ENCODE results near the gene TNFRSF18.
"Not testable (repeated sequence)": the region's sequence is repeated elsewhere in the genome, so short reads cannot be mapped to it uniquely, and the experiment has no call there.

Gene TNFRSF18

GRCh38 chr1:1196431-1197187, 9.8 kb downstream of the TNFRSF18 start:
- no peak for DNase-seq

- not testable (repeated sequence) for DNase-seq
Observed at GRCh38 chr1:1195726-1196125, 10.7 kb downstream of the TNFRSF18 start.

DNA sequence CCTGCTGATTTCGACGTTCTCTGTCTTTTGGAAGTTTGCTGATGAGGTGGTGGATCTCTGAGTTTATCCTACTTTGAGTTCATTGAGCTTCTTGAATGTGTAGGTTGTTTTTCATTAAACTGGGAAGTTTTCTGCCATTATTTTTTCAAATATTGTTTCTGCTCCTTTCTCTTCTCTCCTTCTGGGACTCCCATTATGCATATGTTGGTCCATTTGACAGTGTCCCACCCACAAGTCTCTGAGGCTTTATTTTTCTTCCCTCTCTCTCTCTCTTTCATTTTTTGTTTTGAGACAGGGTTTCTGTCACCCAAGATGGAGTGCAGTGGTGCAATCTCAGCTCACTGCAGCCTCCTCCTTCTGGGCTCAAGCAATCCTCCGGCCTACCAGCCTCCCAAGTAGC, 11.7 kb downstream of the TNFRSF18 start:
- DNase-seq: no peak

DNA sequence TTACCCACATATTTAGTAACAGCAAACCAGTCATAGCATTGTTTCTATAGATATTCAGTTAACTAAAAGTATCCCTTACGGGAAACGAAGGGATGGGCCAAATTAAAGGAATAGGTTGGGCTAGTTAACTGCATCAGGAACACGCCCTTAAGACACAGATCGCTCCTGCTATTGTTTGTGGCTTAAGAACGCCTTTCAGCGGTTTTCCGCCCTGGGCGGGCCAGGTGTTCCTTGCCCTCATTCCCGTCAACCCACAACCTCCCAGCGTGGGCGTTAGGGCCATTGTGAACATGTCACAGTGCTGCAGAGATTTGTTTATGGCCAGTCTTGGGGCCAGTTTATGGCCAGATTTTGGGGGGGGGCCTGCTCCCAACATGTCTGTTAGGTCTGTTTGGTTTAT, 14.7 kb downstream of the TNFRSF18 start:
- no peak for DNase-seq

DNA sequence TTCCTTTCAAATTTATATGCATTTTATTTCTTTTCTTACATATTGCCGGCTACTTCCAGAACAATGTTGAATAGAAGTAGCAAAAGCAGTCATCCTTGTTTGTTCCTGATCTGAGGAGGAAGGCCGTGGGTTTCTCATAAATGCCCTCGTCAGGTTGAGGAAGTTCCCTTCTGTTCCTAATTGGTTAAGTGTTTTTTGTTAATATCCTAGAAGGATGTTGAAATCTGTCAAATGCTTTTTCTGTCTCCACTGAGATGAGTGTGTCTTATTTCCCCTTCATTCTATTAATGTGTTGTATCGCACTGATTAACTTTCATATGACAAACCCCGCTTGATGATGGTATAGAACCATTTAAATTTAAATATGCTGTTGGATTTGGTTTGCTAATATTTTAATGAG, 17.3 kb downstream of the TNFRSF18 start:
- DNase-seq: peak; percentile 55 to 64

- no peak for DNase-seq
Observed at GRCh38 chr1:1187938-1188337, 18.5 kb downstream of the TNFRSF18 start.

DNA sequence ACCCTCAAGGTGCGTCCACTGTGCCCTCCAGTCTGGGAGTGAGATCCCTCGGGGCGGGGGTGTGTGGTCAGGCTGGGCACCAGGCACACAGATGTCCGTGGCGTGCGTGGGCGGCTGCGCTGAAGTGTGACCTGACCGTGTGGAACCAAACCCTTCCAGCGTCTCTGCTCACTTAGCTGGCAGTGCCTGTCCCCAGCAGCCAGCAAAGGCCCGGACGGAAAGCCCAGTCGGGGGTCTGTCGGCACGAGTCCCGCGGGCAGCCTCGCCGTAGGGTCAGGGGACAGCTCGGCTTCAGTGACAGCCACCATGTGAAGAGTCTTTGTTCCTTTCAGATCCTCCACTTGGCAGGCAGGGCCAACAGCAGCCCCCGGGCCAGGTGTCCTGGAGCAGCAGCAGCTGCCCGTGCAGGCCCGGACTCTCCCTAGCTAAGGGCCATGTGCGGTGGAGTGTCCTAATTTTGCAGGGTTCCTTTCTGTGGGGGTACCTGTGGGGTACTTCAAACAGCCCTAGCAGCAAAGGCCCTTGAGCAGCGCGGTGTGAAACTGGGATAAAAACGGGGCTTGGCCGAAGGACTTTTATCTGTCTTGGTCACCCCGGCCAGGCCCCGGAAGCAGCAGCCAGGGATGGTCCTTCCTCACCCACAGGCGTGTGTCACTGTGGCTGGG, 21.2 kb downstream of the TNFRSF18 start:
- no peak for DNase-seq

GRCh38 chr1:1183833-1184775, 22.3 kb downstream of the TNFRSF18 start:
- no peak for DNase-seq

- no peak for DNase-seq
Observed at GRCh38 chr1:1183221-1183747, 23.1 kb downstream of the TNFRSF18 start.

GRCh38 chr1:1182491-1183220, 23.7 kb downstream of the TNFRSF18 start:
- no peak for DNase-seq

- DNase-seq: no peak
Observed at GRCh38 chr1:1181938-1182410, 24.4 kb downstream of the TNFRSF18 start.

DNA sequence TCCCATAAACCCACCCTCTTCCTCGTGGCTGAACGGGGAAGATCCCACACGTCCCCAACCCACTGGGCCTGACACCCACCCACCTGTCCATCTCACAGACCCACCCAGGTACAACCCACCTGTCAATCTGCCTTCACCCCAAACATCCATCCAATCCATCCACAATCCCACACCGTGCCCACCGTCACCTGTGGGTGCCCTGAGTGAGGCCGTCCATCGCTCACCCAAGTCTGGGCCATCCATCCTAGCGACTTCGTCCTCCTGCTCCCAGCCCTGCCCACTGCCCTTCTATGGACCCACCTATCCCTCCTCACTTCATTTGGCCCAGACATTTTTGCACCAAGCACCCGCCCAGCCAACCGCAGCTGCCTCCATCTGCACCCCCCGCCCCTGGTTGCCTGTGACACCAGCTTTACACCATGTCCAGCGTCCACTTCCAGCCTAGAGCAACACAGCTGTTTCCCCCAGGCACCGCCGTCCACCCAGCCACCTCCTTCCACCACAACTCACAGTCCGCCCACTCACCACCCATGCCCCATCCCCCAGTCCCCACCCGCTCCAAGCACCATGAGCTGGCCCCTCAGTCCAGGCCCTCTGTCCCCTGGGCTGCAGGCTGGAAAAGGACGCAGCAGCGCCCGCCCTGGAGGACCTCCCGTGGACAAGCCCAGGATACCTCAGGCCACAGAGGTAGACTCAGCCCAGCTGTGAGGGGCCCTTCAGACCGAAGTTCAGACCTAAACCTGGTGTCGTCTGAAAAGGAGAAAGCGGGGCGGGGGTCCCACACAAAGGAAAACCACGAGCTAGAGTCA, 25.1 kb downstream of the TNFRSF18 start:
- DNase-seq: no peak

- DNase-seq: no peak
Observed at GRCh38 chr1:1179983-1180861, 26.2 kb downstream of the TNFRSF18 start.

GRCh38 chr1:1179346-1179982, 26.9 kb downstream of the TNFRSF18 start:
- no peak for DNase-seq

DNA sequence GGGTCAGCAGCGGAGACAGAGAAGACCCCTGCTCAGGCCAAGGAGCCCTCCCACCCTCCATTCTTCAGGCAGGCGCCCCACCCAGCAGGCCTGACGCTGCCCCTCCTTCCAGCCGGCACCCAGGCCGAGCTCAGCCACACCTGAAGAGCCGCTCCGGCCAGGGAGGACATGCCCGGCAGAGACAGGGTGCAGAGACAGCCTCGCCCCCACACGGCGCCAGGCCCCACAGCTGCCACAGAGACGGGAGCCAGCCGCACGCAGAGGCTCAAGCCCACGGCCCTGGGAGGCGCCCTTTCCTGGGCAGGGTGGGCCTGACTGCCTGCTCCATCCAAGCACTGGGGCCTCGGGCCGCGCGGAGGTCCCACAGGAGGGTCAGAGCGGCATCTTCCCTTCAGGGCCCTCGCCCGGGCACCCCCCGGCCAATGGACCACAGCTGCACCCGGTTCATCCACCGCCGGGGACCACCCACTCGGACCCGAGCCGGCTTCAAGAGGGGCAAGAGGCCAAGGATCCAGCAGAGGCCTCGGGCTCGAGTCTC, 27.5 kb downstream of the TNFRSF18 start:
- DNase-seq: no peak

DNA sequence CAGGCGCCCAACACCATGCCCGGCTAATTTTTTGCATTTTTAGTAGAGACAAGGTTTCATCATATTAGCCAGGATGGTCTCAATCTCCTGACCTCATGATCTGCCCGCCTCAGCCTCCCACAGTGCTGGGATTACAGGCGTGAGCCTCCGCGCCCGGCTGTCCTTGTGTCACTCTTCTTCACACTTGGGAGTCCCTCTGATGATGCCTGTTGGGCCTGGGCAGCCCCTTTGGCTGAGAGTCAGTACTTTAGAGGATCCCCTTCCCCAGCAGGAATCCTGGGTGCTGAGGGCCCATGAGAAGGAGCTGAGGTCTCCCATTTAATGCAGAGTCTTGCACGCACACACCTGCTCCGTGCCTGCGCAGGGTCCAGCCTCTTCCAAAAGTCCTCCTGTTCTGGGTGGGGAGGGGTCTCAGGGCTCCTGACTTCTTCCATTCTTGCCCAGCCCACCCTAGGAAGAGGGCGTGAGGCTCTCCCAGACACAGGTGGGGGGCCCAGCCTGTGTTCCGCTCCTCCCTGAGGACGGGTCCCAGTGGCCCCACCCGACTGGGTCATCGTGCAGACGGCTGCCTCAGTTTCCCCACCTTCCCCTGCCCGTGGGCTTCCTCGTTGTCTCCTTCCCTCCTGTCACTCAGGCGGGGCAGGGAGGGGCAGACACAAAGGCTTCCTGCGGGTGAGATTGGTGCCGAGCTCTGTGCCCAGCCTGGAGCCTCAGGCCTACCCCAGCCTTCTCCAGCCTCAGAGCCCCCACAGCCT, 28.8 kb downstream of the TNFRSF18 start:
- DNase-seq: no peak

DNA sequence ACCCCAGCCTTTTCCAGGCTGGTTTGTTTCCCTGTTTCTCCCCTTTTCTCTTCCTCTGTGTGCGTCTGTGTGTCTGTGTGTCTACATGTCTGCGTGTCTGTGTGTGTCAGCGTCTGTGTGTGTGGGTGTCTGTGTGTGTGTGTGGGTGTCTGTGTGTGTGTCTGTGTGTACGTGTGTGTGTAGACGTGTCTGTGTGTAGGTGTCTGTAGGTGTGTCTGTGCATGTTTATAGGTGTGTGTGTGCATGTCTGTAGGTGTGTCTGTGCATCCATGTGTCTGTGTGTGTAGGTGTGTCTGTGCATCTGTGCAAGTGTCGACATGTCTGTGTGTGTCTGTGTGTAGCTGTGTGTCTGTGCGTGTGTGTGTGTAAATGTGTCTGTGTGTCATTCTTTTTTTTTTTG, 29.5 kb downstream of the TNFRSF18 start:
- no peak for DNase-seq

DNA sequence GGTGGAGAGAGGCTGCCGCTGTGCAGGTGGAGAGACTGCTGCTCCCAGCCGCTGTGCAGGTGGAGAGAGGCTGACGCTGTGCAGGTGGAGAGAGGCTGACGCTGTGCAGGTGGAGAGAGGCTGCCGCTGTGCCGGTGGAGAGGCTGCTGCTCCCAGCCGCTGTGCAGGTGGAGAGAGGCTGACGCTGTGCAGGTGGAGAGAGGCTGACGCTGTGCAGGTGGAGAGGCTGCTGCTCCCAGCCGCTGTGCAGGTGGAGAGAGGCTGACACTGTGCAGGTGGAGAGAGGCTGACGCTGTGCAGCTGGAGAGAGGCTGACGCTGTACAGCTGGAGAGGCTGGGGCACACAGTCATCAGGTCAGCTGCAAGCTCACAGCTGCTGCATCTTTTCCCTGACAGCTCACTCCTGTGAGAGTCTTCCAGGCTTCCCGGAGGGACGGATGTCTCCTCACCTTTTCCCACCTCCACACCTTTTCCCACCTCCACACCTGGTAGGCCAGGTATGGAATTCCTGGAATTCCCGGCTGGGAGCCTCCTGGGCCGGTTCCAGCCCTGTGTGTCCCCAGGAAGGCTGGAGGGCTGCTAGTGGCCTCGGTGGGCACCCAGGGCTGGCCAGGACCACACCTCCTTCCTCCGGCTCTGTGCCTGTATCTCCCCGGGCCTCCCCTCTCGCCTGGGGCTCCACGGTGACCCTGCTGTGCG, 30.2 kb downstream of the TNFRSF18 start:
- DNase-seq: not testable (repeated sequence)
